Epithelial cell of esophagus (primary cell): ENCODE data around the gene TOMM5.

Source experiments
- DNase-seq: peaks from one replicate; pipeline ENCODE4 v3.0.0; 2010; ENCODE audit warnings: low read depth
- H3K4me3 ChIP-seq: 2 replicates; pipeline ENCODE4 v1.5.1; 2011; ENCODE audit warnings: mild to moderate bottlenecking, low read length, control low read depth
- CTCF ChIP-seq: IDR thresholded peaks from 2 replicates; pipeline ENCODE4 v1.5.1; 2011; ENCODE audit warnings: low read depth, mild to moderate bottlenecking, low read length, control low read depth, inconsistent platforms; ENCODE audit not compliant: insufficient read depth; ENCODE audit errors: missing control alignments

TOMM5 gene

GRCh38 chr9:37575511-37575914 lies 16.9 kb downstream of the TOMM5 start:
- no peak for TF ChIP-seq CTCF
- no peak for DNase-seq
- peak overlapping the region; percentile 66 for H3K4me3 ChIP-seq

GRCh38 chr9:37575001-37575400 lies 17.4 kb downstream of the TOMM5 start:
- DNase-seq, result no peak
- TF ChIP-seq CTCF, result no peak
- H3K4me3 ChIP-seq, result no peak overlapping the region

- no peak for DNase-seq
- no peak for TF ChIP-seq CTCF
- H3K4me3 ChIP-seq, result no peak overlapping the region
Observed at GRCh38 chr9:37574241-37574721, 18.1 kb downstream of the TOMM5 start.

GRCh38 chr9:37571282-37571681 lies 21.1 kb downstream of the TOMM5 start:
- TF ChIP-seq CTCF, result no peak
- H3K4me3 ChIP-seq, result no peak overlapping the region
- DNase-seq, result no peak

- TF ChIP-seq CTCF, result no peak
- H3K4me3 ChIP-seq, result no peak overlapping the region
- no peak for DNase-seq
Observed at GRCh38 chr9:37566716-37567115, 25.7 kb downstream of the TOMM5 start.

- DNase-seq, result no peak
- TF ChIP-seq CTCF, result no peak
- H3K4me3 ChIP-seq, result no peak overlapping the region
Observed at GRCh38 chr9:37565661-37566618, 26.5 kb downstream of the TOMM5 start.
